Mucosa of rectum (tissue), 2 donors: ENCODE results near the gene TRIP4.
"Not testable (repeated sequence)": the region's sequence is repeated elsewhere in the genome, so short reads cannot be mapped to it uniquely, and the experiment has no call there.

Source experiments
- H3K27ac ChIP-seq, 2 donors: one replicate each; pipeline ENCODE4 v1.7.0; 2013; ENCODE audit warnings: inconsistent platforms in 2 of 2, low read depth in 2 of 2, low read length in 2 of 2
- H3K27me3 ChIP-seq, 2 donors: one replicate each; pipeline ENCODE4 v1.7.0; 2013; ENCODE audit warnings: low read length in 2 of 2; ENCODE audit not compliant: control insufficient read depth in 2 of 2, insufficient read depth in 2 of 2
- H3K36me3 ChIP-seq, 2 donors: one replicate each; pipeline ENCODE4 v1.7.0; 2013; ENCODE audit warnings: low read length in 2 of 2; ENCODE audit not compliant: control insufficient read depth in 2 of 2, insufficient read depth in 2 of 2
- H3K4me1 ChIP-seq, 2 donors: one replicate each; pipeline ENCODE4 v1.7.0; 2013; ENCODE audit warnings: low read length in 2 of 2, mild to moderate bottlenecking in 1 of 2; ENCODE audit not compliant: control insufficient read depth in 2 of 2, insufficient read depth in 2 of 2
- H3K4me3 ChIP-seq, 2 donors: one replicate each; pipeline ENCODE4 v1.7.0; 2013; ENCODE audit warnings: low read length in 2 of 2
- H3K9ac ChIP-seq, 2 donors: one replicate each; pipeline ENCODE4 v1.7.0; 2013; ENCODE audit warnings: low read length in 2 of 2, low read depth in 1 of 2, mild to moderate bottlenecking in 1 of 2
- H3K9me3 ChIP-seq, 2 donors: one replicate each; pipeline ENCODE4 v1.7.0; 2013; ENCODE audit warnings: low read length in 2 of 2; ENCODE audit not compliant: control insufficient read depth in 2 of 2
- donor health status: healthy.
- donor health status: Normal muscosa, but diverticular disease.

TRIP4 gene

GRCh38 chr15:64380130-64380870 lies 7.3 kb upstream of the TRIP4 start:
- peak overlapping the region; percentile 88 to 95 for H3K4me3 ChIP-seq
- H3K27ac ChIP-seq, H3K36me3 ChIP-seq, H3K4me1 ChIP-seq, H3K9me3 ChIP-seq, H3K27me3 ChIP-seq: not testable (repeated sequence)
- peak overlapping the region in 1 of 2 donors; percentile 72 for H3K9ac ChIP-seq

- no peaks in the 10 kb centered on the region for H3K27me3 ChIP-seq
- peaks cover 5 to 6% of the 10 kb centered on the region in 2 donors for H3K4me1 ChIP-seq
- H3K9ac ChIP-seq: peak within 1 kb of the TSS; percentile 61 to 72
- no peaks in the 10 kb centered on the region for H3K36me3 ChIP-seq
- H3K9me3 ChIP-seq: no peaks in the 10 kb centered on the region
- H3K27ac ChIP-seq: no peak within 1 kb of the TSS
- H3K4me3 ChIP-seq: peak within 1 kb of the TSS; percentile 88 to 95
Observed at GRCh38 chr15:64381000-64381751, 6.5 kb upstream of the TRIP4 start, which contains the start of gene PCLAF. Gene PCLAF, minus strand, starts transcription at chr15:64381441. Its CDS starts 70 bp downstream, at chr15:64381371.

GRCh38 chr15:64383760-64384159 lies 3.9 kb upstream of the TRIP4 start:
- no peak overlapping the region for H3K4me3 ChIP-seq
- peaks cover 6 to 8% of the 10 kb centered on the region in 2 donors for H3K4me1 ChIP-seq
- no peaks in the 10 kb centered on the region for H3K27me3 ChIP-seq
- H3K9me3 ChIP-seq: no peaks in the 10 kb centered on the region
- no peak overlapping the region for H3K27ac ChIP-seq
- H3K9ac ChIP-seq: no peak overlapping the region
- no peaks in the 10 kb centered on the region for H3K36me3 ChIP-seq

GRCh38 chr15:64386291-64386690 lies 1.3 kb upstream of the TRIP4 start:
- H3K9me3 ChIP-seq: no peaks in the 10 kb centered on the region

GRCh38 chr15:64389036-64389435 lies 1.4 kb downstream of the TRIP4 start:
- Histone ChIP-seq H3K27me3 (no peaks in the 10 kb centered on the region), H3K9ac (no peak overlapping the region), H3K27ac (no peak overlapping the region), H3K9me3 (no peaks in the 10 kb centered on the region), H3K4me1 (peaks cover 3 to 4% of the 10 kb centered on the region in 2 donors), H3K36me3 (peaks cover 0 to 9% of the 10 kb centered on the region in 2 donors), H3K4me3 (peak overlapping the region; percentile 98 to 100)

More at GRCh38 chr15:64386291-64386690, 1.3 kb upstream of the TRIP4 start:
- no peak overlapping the region for H3K4me3 ChIP-seq
- no peak overlapping the region for H3K9ac ChIP-seq
- H3K27ac ChIP-seq: no peak overlapping the region
- H3K36me3 ChIP-seq: peaks cover 0 to 2% of the 10 kb centered on the region in 2 donors
- H3K27me3 ChIP-seq: no peaks in the 10 kb centered on the region
- peaks cover 3 to 4% of the 10 kb centered on the region in 2 donors for H3K4me1 ChIP-seq

- H3K9ac ChIP-seq, H3K27me3 ChIP-seq, H3K27ac ChIP-seq, H3K9me3 ChIP-seq, H3K4me3 ChIP-seq, H3K4me1 ChIP-seq: not testable (repeated sequence)
- peaks cover 26 to 34% of the 10 kb centered on the region in 2 donors for H3K36me3 ChIP-seq
Observed at GRCh38 chr15:64392471-64392870, 4.8 kb downstream of the TRIP4 start.

GRCh38 chr15:64396789-64397188 lies 9.2 kb downstream of the TRIP4 start:
- no peaks in the 10 kb centered on the region for H3K27me3 ChIP-seq
- no peak overlapping the region for H3K9ac ChIP-seq
- H3K4me1 ChIP-seq: no peaks in the 10 kb centered on the region
- no peak overlapping the region for H3K27ac ChIP-seq
- no peak overlapping the region for H3K4me3 ChIP-seq
- no peaks in the 10 kb centered on the region for H3K9me3 ChIP-seq
- H3K36me3 ChIP-seq: peaks cover 42 to 59% of the 10 kb centered on the region in 2 donors

GRCh38 chr15:64398575-64398974 lies 10.9 kb downstream of the TRIP4 start:
- Histone ChIP-seq H3K27me3 (no peaks in the 10 kb centered on the region), H3K9ac (no peak overlapping the region), H3K4me3 (no peak overlapping the region), H3K27ac (no peak overlapping the region), H3K36me3 (peaks cover 42 to 56% of the 10 kb centered on the region in 2 donors), H3K4me1 (no peaks in the 10 kb centered on the region), H3K9me3 (no peaks in the 10 kb centered on the region)

GRCh38 chr15:64400583-64400982 lies 12.9 kb downstream of the TRIP4 start:
- Histone ChIP-seq H3K9me3 (no peaks in the 10 kb centered on the region), H3K9ac (no peak overlapping the region), H3K27me3 (no peaks in the 10 kb centered on the region), H3K4me1 (no peaks in the 10 kb centered on the region), H3K4me3 (no peak overlapping the region), H3K27ac (no peak overlapping the region), H3K36me3 (peaks cover 34 to 46% of the 10 kb centered on the region in 2 donors)

- Histone ChIP-seq H3K9me3 (no peaks in the 10 kb centered on the region), H3K36me3 (peaks cover 45 to 58% of the 10 kb centered on the region in 2 donors), H3K4me3 (no peak overlapping the region), H3K4me1 (no peaks in the 10 kb centered on the region), H3K27ac (no peak overlapping the region), H3K9ac (no peak overlapping the region), H3K27me3 (no peaks in the 10 kb centered on the region)
Observed at GRCh38 chr15:64412216-64412615, 24.6 kb downstream of the TRIP4 start.
